Endothelial cell of umbilical vein (primary cell): Measurements from ENCODE around the gene CLIP2. TPM values are rescaled to one million over a fixed set of nuclear protein-coding genes. Genes with fewer than 3 reads are reported as not detected.
"Not testable (repeated sequence)": the region's sequence is repeated elsewhere in the genome, so short reads cannot be mapped to it uniquely, and the experiment has no call there.

Experiments
- BruUV-seq: library from RNA; stranded (reverse); fragments of 400-500 nt; replicated peaks from 2 replicates; lab custom pipeline; 2021; lab: Mats Ljungman, UMichigan
- CTCF ChIA-PET: fragments of 300-600, 350-600 bp; sonication (Branson Sonifier 250); formaldehyde crosslinking; loops from one replicate; lab custom pipeline; 2021; ENCODE audit warnings: antibody characterized with exemption, inconsistent platforms; lab: Charles Lee
- POLR2A ChIA-PET: fragments of 300-600, 350-600 bp; sonication (Branson Sonifier 250); formaldehyde crosslinking; loops from one replicate; lab custom pipeline; 2021; ENCODE audit warnings: antibody characterized with exemption, inconsistent platforms; lab: Charles Lee
- DNase-seq: peaks from one replicate; pipeline ENCODE4 v3.0.0-alpha.2; 2011; ENCODE audit warnings: low read depth, low spot score
- FAIRE-seq: peaks from 2 replicates; lab custom pipeline; 2011; peaks lifted over from hg19 to GRCh38; lab: Jason Lieb, UNC
- H2AFZ ChIP-seq: 2 replicates; pipeline ENCODE4 v1.6.0; 2012; ENCODE audit warnings: low read depth, low read length, control low read depth, inconsistent platforms
- H3K27ac ChIP-seq: 2 replicates; pipeline ENCODE4 v1.5.1; 2011; ENCODE audit warnings: low read depth, mild to moderate bottlenecking, control low read depth, low read length, moderate library complexity; ENCODE audit not compliant: insufficient read depth
- H3K27me3 ChIP-seq, 2 experiments: 2 replicates each; pipeline versions ENCODE4 v1.6.0 to v1.6.1; 2011; ENCODE audit warnings: low read length in 2 of 2, mixed read lengths in 1 of 2; ENCODE audit not compliant: control insufficient read depth in 2 of 2, insufficient read depth in 2 of 2
- H3K36me3 ChIP-seq, 2 experiments: 2 replicates in 1 of 2; 3 replicates in 1 of 2; pipeline ENCODE4 v1.5.1; 2011; ENCODE audit warnings: low read length in 2 of 2, mild to moderate bottlenecking in 1 of 2, moderate library complexity in 1 of 2; ENCODE audit not compliant: control insufficient read depth in 2 of 2, insufficient read depth in 2 of 2; ENCODE audit errors: extremely low read depth in 1 of 2
- H3K4me1 ChIP-seq: 3 replicates; pipeline ENCODE4 v1.5.1; 2011; ENCODE audit warnings: mild to moderate bottlenecking, low read length; ENCODE audit not compliant: control insufficient read depth, insufficient read depth; ENCODE audit errors: extremely low read depth
- H3K4me2 ChIP-seq: 2 replicates; pipeline ENCODE4 v1.6.1; 2011; ENCODE audit warnings: low read length, control low read depth, mixed read lengths; ENCODE audit not compliant: insufficient read depth
- H3K4me3 ChIP-seq, 3 experiments: fragments of 200-600 bp in 1 of 3; sonication (generic), shearing (Covaris generic) in 1 of 3; replicated peaks in 1 of 3; 2 replicates each; pipeline ENCODE4 v1.5.1; 2011 to 2016; ENCODE audit warnings: control low read depth in 3 of 3, low read length in 3 of 3, mild to moderate bottlenecking in 2 of 3, inconsistent platforms in 1 of 3, low read depth in 1 of 3, moderate library complexity in 1 of 3; ENCODE audit not compliant: insufficient read depth in 1 of 3
- H3K79me2 ChIP-seq: 2 replicates; pipeline ENCODE4 v1.6.0; 2012; ENCODE audit warnings: low read length, inconsistent platforms; ENCODE audit not compliant: control insufficient read depth, insufficient read depth
- H3K9ac ChIP-seq: replicated peaks from 2 replicates; pipeline ENCODE3; 2011; ENCODE audit warnings: low read length, control low read depth; ENCODE audit not compliant: insufficient read depth; ENCODE audit errors: extremely low read depth
- H3K9me1 ChIP-seq: replicated peaks from 3 replicates; pipeline ENCODE4 v1.6.0; 2011; ENCODE audit warnings: mild to moderate bottlenecking, low read length; ENCODE audit not compliant: control insufficient read depth, insufficient read depth; ENCODE audit errors: extremely low read depth
- H3K9me3 ChIP-seq: replicated peaks from 2 replicates; pipeline ENCODE4 v1.5.1; 2012; ENCODE audit warnings: low read length, inconsistent platforms; ENCODE audit not compliant: control insufficient read depth, insufficient read depth
- H4K20me1 ChIP-seq: replicated peaks from 2 replicates; pipeline ENCODE3; 2011; ENCODE audit warnings: mild to moderate bottlenecking, low read length; ENCODE audit not compliant: control insufficient read depth, insufficient read depth; ENCODE audit errors: extremely low read depth
- EZH2 ChIP-seq: IDR thresholded peaks from 2 replicates; pipeline ENCODE4 v1.6.1; 2012; ENCODE audit warnings: borderline replicate concordance, low read depth, mild to moderate bottlenecking, moderate library complexity, low read length, inconsistent platforms; ENCODE audit not compliant: severe bottlenecking
- FOS ChIP-seq: IDR thresholded peaks from 2 replicates; pipeline ENCODE4 v1.6.1; 2011; ENCODE audit warnings: mild to moderate bottlenecking, low read length, moderate library complexity, borderline replicate concordance; ENCODE audit not compliant: insufficient read depth
- GATA2 ChIP-seq: IDR thresholded peaks from 2 replicates; pipeline ENCODE4 v1.7.0; 2011; ENCODE audit warnings: low read depth, mild to moderate bottlenecking, moderate library complexity, mixed read lengths, low read length; ENCODE audit not compliant: insufficient read length, insufficient read depth
- JUN ChIP-seq: IDR thresholded peaks from 2 replicates; pipeline ENCODE4 v1.6.1; 2011; ENCODE audit warnings: borderline replicate concordance, low read depth; ENCODE audit not compliant: insufficient read length, insufficient read depth
- MAX ChIP-seq: IDR thresholded peaks from 2 replicates; pipeline ENCODE4 v1.6.1; 2011; ENCODE audit not compliant: insufficient read depth, insufficient read length
- MYC ChIP-seq: IDR thresholded peaks from one replicate; pipeline ENCODE4 v1.6.1; 2011; ENCODE audit warnings: mild to moderate bottlenecking, low read depth, low read length
- POLR2A ChIP-seq: IDR thresholded peaks from 2 replicates; pipeline ENCODE4 v1.6.1; 2012; ENCODE audit warnings: low read depth, mild to moderate bottlenecking, control low read depth, low read length
- POLR2AphosphoS5 ChIP-seq: IDR thresholded peaks from 2 replicates; pipeline ENCODE4 v1.6.1; 2012; ENCODE audit warnings: low read depth, mild to moderate bottlenecking, control low read depth, low read length, moderate library complexity; ENCODE audit not compliant: insufficient read depth
- dilution Hi-C: fragments of 300-500 bp; cut with MboI; formaldehyde crosslinking; loops from one replicate; pipeline ENCODE4 v1.15.0; 2019; ENCODE audit warnings: low sequenced_read_pairs; ENCODE audit not compliant: extremely low pct_ligation_motif_present
- intact Hi-C: fragments of 100-400 bp; cut with micrococcal nuclease; formaldehyde crosslinking; loops from one replicate; pipeline ENCODE4 v1.10.0; 2022
- polyA plus RNA-seq, 4 experiments: library from polyadenylated mRNA; depleted of rRNA in 3 of 4; stranded (reverse) in 3 of 4; unstranded in 1 of 4; fragments of >200 nt; gene quantifications; 2 replicates each; pipeline versions ENCODE4 v1.2.1 to v1.2.3, GENCODE V29; 2011 to 2012; ENCODE audit warnings: missing spikeins in 1 of 4
- total RNA-seq: library from RNA; stranded (reverse); gene quantifications from 2 replicates; pipeline ENCODE4 v1.2.3, GENCODE V29; 2021
- TF ChIP-seq, protein P1 (sequence below), 2 donors: IDR thresholded peaks; 1 replicate in 1 of 2; 2 replicates in 1 of 2; pipeline ENCODE4 v1.5.1; 2011; ENCODE audit warnings: low read length in 2 of 2, mild to moderate bottlenecking in 2 of 2, moderate library complexity in 2 of 2, control low read depth in 1 of 2, inconsistent platforms in 1 of 2, low read depth in 1 of 2; ENCODE audit not compliant: insufficient read depth in 1 of 2; ENCODE audit errors: extremely low read depth in 1 of 2

The CLIP2 gene
- total and polyA plus RNA-seq, 2 donors (not counting 3 experiments of a cell fraction or from before 2014, with no cell fraction given), result 8.3 to 37.1 TPM

DNA sequence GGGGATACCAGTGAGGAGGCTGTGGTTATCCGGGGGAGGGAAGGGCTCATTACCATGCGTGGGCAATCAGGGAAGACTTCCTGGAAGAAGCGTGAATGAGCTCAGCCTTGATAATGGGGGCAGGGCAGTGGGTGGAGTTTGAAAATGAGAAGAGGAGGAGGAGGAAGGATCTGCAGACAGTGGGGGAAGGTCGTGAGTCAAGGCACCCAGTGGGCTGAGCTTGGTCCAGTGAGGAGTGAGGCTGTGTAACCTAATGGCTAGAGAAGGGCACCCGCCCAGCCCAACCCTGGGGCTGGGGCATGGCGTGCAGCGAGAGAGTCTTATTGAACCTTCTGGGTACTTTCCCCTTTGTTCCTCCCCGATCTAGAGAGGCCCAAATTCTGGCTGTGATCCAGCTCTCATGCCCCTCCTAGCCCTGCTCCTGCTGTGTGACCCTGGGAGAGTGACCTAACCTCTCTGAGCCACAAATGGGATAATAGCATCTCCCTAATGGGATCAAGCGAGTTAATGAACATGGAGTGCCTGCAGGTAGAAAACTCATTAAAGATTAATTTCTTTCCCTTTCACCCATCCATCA, 31.5 kb downstream of the CLIP2 start:
- DNase-seq (no peak), FAIRE-seq (no peak)
- no peak overlapping the region for H3K27ac ChIP-seq
- no peaks in the 10 kb centered on the region for H3K27me3 ChIP-seq
- no peak overlapping the region for H3K9ac ChIP-seq
- ChIA-PET POLR2A (no interaction called here), CTCF (no interaction called here)
- H3K4me1 ChIP-seq, result no peaks in the 10 kb centered on the region
- dilution Hi-C loops, result no loop called here
- no peak overlapping the region for H3K4me3 ChIP-seq
- no peak overlapping the region for H3K4me2 ChIP-seq
- no peaks in the 10 kb centered on the region for H3K9me1 ChIP-seq
- intact Hi-C loops, result no loop called here
- peaks cover 0 to 4% of the 10 kb centered on the region in 2 experiments for H3K36me3 ChIP-seq
- no peaks in the 10 kb centered on the region for H3K9me3 ChIP-seq
- H4K20me1 ChIP-seq, result no peaks in the 10 kb centered on the region
- TF ChIP-seq EZH2, result no peak
- TF ChIP-seq MAX, result no peak
- no peak for TF ChIP-seq POLR2A
- TF ChIP-seq POLR2AphosphoS5, result no peak
- TF ChIP-seq FOS, result no peak
- TF ChIP-seq, protein P1, sequence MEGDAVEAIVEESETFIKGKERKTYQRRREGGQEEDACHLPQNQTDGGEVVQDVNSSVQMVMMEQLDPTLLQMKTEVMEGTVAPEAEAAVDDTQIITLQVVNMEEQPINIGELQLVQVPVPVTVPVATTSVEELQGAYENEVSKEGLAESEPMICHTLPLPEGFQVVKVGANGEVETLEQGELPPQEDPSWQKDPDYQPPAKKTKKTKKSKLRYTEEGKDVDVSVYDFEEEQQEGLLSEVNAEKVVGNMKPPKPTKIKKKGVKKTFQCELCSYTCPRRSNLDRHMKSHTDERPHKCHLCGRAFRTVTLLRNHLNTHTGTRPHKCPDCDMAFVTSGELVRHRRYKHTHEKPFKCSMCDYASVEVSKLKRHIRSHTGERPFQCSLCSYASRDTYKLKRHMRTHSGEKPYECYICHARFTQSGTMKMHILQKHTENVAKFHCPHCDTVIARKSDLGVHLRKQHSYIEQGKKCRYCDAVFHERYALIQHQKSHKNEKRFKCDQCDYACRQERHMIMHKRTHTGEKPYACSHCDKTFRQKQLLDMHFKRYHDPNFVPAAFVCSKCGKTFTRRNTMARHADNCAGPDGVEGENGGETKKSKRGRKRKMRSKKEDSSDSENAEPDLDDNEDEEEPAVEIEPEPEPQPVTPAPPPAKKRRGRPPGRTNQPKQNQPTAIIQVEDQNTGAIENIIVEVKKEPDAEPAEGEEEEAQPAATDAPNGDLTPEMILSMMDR (IDR thresholded peaks at IDR 0.05; ENCODE audit: extremely low read depth in 1 of 2, insufficient read depth in 1 of 2, low read depth in 1 of 2, low read length in 2 of 2), result no peak
- no peak for TF ChIP-seq JUN
- no peak for TF ChIP-seq GATA2
- no peak for TF ChIP-seq MYC
- no TSS peak for BruUV-seq
- H3K79me2 ChIP-seq, result no peaks in the 10 kb centered on the region
- H2AFZ ChIP-seq, result no peak overlapping the region

- H3K36me3 ChIP-seq, H3K9ac ChIP-seq, H3K27me3 ChIP-seq, dilution Hi-C loops, H2AFZ ChIP-seq, H3K9me1 ChIP-seq, POLR2A ChIA-PET, H3K4me1 ChIP-seq, H3K79me2 ChIP-seq, BruUV-seq, CTCF ChIA-PET, FAIRE-seq, H3K27ac ChIP-seq, intact Hi-C loops, H3K9me3 ChIP-seq, H3K4me3 ChIP-seq, DNase-seq, H4K20me1 ChIP-seq, H3K4me2 ChIP-seq: not testable (repeated sequence)
These were observed 33.7 kb downstream of the CLIP2 start for GRCh38 chr7:74322892-74323291.
